Measurements from ENCODE around the gene LRRC75A.
A peak's percentile ranks its signal among the peaks of the same experiment; 100 is the strongest.

The LRRC75A gene

GRCh38 chr17:16488186-16488967 lies 3.6 kb downstream of the LRRC75A start:
- FAIRE-seq (no peak), DNase-seq (ENCODE audit: insufficient read length, low spot score) (no peak)
- TF ChIP-seq POLR2A (IDR thresholded peaks at IDR 0.05; ENCODE audit: low read depth, low read length) = no peak

GRCh38 chr17:16486373-16487250 lies 5.4 kb downstream of the LRRC75A start:
- TF ChIP-seq POLR2A (IDR thresholded peaks at IDR 0.05; ENCODE audit: low read depth, low read length) = no peak
- DNase-seq (ENCODE audit: insufficient read length, low spot score) (peak; percentile 88), FAIRE-seq (peak; percentile 20)

- no peak for TF ChIP-seq POLR2A (IDR thresholded peaks at IDR 0.05; ENCODE audit: low read depth, low read length)
- DNase-seq (ENCODE audit: insufficient read length, low spot score) (no peak), FAIRE-seq (no peak)
Measured at GRCh38 chr17:16484445-16485175, 7.4 kb downstream of the LRRC75A start.

GRCh38 chr17:16483021-16483645 lies 8.9 kb downstream of the LRRC75A start:
- FAIRE-seq (no peak), DNase-seq (ENCODE audit: insufficient read length, low spot score) (no peak)
- no peak for TF ChIP-seq POLR2A (IDR thresholded peaks at IDR 0.05; ENCODE audit: low read depth, low read length)

GRCh38 chr17:16482253-16482652 lies 9.7 kb downstream of the LRRC75A start:
- DNase-seq (ENCODE audit: insufficient read length, low spot score) (no peak), FAIRE-seq (no peak)
- no peak for TF ChIP-seq POLR2A (IDR thresholded peaks at IDR 0.05; ENCODE audit: low read depth, low read length)

GRCh38 chr17:16480995-16481394 lies 11.0 kb downstream of the LRRC75A start:
- no peak for DNase-seq (ENCODE audit: insufficient read length, low spot score)
- no peak for TF ChIP-seq POLR2A (IDR thresholded peaks at IDR 0.05; ENCODE audit: low read depth, low read length)
- FAIRE-seq = no peak

- TF ChIP-seq POLR2A (IDR thresholded peaks at IDR 0.05; ENCODE audit: low read depth, low read length) = no peak
- no peak for DNase-seq (ENCODE audit: insufficient read length, low spot score)
- FAIRE-seq = no peak
Measured at GRCh38 chr17:16479264-16479663, 12.7 kb downstream of the LRRC75A start.

- DNase-seq (ENCODE audit: insufficient read length, low spot score) (no peak), FAIRE-seq (no peak)
- TF ChIP-seq POLR2A (IDR thresholded peaks at IDR 0.05; ENCODE audit: low read depth, low read length) = no peak
Measured at GRCh38 chr17:16478649-16479048, 13.3 kb downstream of the LRRC75A start.

GRCh38 chr17:16477666-16478065 lies 14.3 kb downstream of the LRRC75A start:
- DNase-seq (ENCODE audit: insufficient read length, low spot score) = no peak
- TF ChIP-seq POLR2A (IDR thresholded peaks at IDR 0.05; ENCODE audit: low read depth, low read length) = no peak
- FAIRE-seq = no peak

- DNase-seq (ENCODE audit: insufficient read length, low spot score) = peak; percentile 95
- peak; percentile 98 for FAIRE-seq
- TF ChIP-seq POLR2A (IDR thresholded peaks at IDR 0.05; ENCODE audit: low read depth, low read length) = 0 out of 2 replicates have a peak, but pooled peaks have one; percentile 17
Measured at GRCh38 chr17:16477255-16477654, 14.7 kb downstream of the LRRC75A start.

GRCh38 chr17:16475179-16475704 lies 16.8 kb downstream of the LRRC75A start:
- DNase-seq (ENCODE audit: insufficient read length, low spot score) (no peak), FAIRE-seq (no peak)

GRCh38 chr17:16474012-16474725 lies 17.8 kb downstream of the LRRC75A start:
- DNase-seq (ENCODE audit: insufficient read length, low spot score) (no peak), FAIRE-seq (no peak)

More at GRCh38 chr17:16475179-16475704, 16.8 kb downstream of the LRRC75A start:
- TF ChIP-seq POLR2A (IDR thresholded peaks at IDR 0.05; ENCODE audit: low read depth, low read length) = no peak

More at GRCh38 chr17:16474012-16474725, 17.8 kb downstream of the LRRC75A start:
- no peak for TF ChIP-seq POLR2A (IDR thresholded peaks at IDR 0.05; ENCODE audit: low read depth, low read length)

Data from H54 (cell line).